Measurements from ENCODE around the gene SHISA9. TPM values are rescaled to one million over a fixed set of nuclear protein-coding genes. Genes with fewer than 3 reads are reported as not detected.

SHISA9 gene
- total RNA-seq, 1 donor from 2014 or later: not detected

DNA sequence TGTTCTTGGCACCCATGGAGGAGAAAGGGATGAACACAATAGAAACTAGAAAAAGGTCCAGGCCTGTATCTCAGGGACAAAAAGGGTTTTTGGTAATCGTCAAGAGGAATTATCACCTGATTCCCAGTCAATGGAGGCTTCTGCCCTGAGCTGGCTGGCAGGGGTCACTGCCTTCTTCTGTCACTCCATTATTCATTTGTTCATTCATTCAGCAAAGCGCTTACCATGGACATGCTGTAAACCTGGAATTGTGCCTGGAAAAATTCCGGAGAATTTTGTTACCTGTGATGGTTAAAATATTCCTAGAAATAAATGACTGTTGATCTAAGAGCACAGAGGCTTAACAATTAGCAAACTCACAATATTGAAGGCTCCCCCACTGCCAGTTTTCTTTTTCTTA is 212.3 kb downstream of the SHISA9 start:
- DNase-seq (ENCODE audit: low read depth in 2 of 2): no peak

DNA sequence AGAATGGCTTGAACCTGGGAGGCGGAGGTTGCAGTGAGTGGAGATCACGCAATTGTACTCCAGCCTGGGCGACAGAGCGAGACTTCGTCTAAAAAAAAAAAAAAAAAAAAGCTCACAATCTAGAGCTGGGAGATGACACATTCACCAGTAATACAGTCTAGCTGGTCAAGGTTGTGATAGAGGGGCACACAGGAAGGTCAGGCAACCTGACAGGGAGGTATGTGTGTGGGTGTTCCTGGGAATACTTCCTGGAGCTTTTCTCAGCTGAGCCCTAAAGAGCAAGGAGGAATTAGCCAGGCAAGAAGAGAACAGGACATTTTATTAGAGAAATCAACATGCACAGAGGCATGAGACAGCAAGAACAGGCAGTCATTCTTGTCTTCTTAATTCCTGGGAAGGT is 216.7 kb downstream of the SHISA9 start:
- no peak for DNase-seq (ENCODE audit: low read depth in 2 of 2)

DNA sequence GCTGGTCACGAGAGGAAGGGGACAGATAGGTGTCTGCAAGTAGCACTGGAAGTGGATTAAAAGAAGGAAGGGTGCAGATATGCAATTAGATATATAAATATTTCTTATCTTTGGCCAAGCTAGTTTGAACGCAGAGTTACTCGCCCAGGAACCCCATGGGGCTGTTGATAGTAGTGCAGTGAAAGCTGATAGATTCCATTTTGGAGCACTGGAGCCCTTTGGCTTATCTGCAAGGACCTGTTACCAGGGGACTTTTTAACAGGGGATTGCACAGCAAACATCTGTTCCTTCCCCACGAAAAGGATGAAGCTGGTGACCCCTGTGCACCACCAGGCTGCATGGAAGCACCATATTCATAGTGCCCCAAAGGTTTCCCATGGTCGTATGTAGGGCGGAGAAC is 218.7 kb downstream of the SHISA9 start:
- no peak for DNase-seq (ENCODE audit: low read depth in 2 of 2)

DNA sequence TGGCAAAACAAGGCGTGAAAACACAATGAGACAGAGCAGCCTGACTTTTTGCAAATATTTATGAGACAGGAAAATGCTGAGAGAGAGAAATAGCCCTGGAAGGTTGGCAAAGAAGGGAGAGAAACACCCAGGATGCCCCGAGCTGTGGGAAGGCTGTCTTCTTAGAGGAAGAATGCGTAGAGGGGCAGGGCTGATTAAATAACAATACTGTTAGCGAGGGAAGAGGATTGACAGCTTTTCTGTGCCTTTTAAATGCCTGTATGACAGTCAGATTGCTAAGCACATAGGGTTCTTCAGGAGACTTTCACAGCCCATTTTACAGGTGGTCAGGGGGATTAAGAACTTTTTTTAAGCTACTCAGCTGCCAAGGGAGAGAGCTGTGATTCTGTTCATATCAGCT is 219.2 kb downstream of the SHISA9 start:
- no peak for DNase-seq (ENCODE audit: low read depth in 2 of 2)

DNA sequence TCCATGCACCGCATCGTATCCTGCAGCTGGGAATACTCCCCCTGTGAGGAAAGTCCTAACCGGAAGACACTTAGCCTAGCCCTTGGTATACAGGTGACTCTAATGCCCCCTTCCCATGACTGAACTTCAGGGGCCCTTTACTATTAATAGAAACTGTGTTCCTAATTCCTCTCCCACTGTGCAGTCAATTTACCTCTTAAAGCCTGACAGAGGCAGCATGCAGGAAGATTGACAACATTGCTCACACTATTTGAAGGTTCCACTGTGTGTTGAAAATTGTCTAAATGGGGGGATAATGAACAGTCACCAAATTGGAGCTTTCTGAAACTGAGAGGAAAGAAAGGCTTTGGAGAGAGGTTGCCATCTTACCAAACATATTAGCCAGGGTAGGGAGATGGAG is 222.6 kb downstream of the SHISA9 start:
- DNase-seq (ENCODE audit: low read depth in 2 of 2): no peak

DNA sequence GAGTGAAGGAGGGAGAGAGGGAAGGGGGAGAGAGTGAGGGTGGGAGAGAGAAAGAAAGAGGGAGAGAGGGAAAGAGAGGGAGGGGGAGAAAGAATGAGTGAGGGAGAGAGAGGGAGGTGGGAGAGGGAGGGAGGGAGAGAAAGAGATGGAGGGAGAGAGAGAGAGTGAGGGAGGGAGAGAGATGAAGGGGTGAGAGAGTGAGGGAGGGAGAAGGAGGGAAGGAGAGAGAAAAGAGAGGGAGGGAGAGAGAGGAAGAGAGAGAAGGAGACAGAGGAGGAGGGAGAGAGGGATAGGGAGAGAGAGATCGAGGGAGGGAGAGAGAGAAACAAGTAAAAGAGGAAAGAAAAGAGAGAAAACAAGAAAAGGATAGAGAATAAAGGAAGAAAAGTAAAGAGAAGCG is 225.7 kb downstream of the SHISA9 start:
- DNase-seq (ENCODE audit: low read depth in 2 of 2): no peak

DNA sequence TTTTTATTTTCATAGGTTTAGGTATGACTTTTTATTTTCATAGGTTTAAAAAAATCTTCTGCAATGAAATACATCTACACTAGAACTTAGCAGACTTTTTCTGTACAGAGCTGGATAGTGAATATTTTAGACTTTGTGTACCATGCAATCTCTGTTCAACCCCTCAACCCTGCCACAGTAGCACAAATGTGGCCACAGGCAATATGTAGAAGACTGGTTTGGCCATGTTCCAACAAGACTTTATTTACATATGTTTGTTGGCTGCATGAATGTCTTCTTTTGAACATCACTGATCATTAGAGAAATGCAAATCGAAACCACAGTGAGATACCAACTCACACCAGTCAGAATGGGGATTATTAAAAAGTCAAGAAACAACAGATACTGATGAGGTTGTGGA is 229.2 kb downstream of the SHISA9 start:
- no peak for DNase-seq (ENCODE audit: low read depth in 2 of 2)

DNA sequence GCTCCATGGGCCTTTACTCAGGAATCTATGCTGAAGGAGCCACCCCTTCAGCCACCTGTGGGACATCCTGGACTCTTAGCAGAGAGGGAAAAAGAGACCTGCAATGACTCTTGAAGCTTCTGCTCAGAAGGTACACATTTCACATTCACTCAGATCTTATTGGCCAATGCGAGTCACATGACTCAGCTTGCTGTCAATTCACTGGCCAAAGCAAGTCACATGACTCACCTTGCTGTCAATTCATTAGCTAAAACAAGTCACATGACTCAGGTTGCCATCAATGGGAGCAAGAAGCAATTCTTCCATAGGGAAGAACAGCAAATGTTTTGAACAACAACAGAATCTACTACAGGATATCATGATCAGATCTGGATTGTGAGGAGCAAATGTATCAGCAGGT is 233.4 kb downstream of the SHISA9 start:
- no peak for DNase-seq (ENCODE audit: low read depth in 2 of 2)

DNA sequence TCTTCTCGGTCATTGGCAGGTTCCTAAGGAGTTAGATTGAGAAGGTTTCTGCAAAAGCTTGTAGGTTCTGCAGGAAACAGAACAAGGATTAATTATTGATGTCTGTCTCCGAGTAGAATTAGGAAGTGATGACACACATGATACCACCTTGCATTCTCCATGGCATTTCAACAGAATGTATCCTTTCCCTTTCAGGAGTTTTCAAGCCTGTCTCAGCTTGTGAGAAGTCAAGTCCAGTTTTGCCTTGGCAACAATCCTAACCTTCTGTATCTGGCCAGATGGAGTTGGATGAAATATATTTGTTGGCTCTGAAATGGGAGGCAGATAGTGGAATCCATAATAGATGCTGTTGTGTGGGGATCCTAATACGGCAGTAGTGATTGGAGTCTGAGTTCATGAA is 235.5 kb downstream of the SHISA9 start:
- DNase-seq (ENCODE audit: low read depth in 2 of 2): no peak

DNA sequence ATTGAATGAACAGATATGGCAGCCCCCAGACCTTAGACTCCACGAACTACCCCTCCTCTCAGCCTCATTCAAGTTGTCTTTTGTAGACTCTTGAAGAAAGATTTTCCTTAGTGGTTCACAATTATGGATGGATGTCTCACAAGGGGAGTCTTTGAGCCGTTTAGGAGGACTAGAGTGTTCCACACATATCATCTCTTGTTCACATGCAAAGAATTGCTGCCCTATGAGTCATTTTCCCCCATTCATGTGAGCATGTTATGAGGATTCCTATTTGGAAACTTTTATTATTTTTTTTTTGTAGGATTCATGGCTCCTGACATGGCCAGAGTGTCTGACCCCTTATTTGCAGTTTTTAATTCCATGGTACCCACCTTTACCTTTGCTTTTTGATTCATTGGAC is 237.1 kb downstream of the SHISA9 start:
- DNase-seq (ENCODE audit: low read depth in 2 of 2): no peak

DNA sequence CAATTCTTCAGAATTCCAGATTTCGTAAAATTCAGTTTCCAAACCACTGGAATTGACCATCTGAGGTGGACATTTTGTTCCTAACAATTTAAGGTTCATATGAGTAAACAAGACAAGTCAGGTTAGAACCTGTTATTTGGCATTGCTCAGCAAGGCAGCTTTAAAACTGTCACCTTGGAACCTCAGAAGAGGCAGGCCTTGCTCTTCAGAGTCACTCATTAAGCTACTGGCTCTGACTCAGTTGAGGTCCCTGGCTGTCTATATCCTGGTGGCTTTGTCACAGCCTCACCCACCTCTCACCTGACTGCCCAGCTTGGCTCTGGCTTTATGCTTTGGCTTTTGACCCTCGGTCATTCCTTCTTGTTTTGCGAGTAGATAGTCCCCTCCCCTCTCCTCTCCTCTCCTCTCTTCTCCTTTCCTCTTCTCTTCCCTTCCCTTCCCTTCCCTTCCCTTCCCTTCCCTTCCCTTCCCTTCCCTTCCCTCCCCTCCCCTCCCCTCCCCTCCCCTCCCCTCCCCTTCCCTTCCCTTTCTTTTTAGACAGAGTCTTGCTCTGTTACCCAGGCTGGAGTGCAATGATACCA is 238.4 kb downstream of the SHISA9 start:
- DNase-seq (ENCODE audit: low read depth in 2 of 2): no peak

DNA sequence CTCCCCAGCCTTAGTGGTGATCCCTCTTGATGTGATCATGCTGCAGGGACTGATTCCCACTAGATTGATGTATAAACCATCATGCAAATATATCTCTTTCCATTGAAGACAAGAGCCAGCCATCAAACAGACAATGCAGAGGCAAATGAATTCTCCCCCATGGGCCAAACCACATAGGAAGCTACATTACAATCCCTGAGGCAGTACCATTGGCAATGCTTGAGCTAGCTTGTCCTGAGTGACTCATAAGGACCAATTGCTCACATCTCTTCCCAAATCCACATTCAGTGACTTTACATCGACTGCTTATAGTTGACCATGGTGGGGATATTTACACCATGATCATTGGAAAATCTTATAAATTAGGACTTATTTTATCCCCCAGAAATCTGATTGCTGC is 242.2 kb downstream of the SHISA9 start:
- no peak for DNase-seq (ENCODE audit: low read depth in 2 of 2)

DNA sequence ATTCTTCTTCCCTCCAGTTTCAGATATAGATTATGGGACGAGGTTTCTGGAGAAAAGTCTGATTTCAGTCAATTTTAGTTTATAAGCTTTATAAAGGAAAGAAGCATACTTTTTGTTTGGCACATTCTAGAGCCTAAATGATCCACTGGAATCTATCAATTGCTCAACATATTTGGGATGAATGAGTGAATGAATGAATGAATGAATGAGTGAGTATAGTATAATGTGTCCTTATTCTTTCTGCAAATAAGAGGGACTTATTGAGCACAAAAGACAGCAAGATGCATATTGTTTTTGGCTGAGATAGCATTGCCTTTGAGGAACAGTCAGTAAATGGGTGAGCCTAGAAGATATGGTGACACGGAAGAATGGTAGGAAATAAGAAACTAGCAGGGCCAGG is 245.4 kb downstream of the SHISA9 start:
- DNase-seq (ENCODE audit: low read depth in 2 of 2): no peak

DNA sequence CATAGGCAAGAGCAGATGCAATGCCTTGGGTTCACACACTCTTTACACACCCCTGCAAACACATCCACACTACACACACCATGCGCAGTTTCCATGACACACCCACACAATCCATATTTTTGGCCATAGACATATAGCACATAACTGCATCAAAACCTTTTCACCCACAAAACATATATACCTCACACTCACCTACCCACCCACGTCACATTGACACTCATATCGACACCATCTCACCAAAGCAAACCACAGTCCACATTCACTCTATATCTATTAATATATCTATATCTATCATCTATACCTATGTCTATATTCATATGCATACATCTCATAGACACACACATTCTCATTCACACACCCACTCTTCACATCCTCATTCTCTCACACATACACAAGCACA is 246.9 kb downstream of the SHISA9 start:
- no peak for DNase-seq (ENCODE audit: low read depth in 2 of 2)

DNA sequence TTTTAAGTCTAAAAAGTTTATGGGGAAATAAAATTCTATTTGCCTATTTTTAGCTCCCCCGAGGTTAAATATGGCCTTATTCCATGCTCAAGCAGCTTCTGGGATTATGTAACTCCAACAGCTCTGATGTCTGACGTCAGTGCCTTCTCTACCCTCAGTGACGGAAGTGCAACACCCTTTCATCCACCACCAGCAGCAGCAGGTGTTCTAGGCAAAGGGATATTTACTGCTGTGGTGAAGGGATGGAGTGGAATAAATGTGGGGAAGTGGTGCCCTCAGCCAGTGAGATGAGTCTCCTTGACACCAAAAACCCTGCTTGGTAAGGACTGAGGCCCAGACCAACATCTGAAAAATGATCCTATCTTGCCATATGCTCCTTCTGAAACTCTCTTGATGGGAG is 247.4 kb downstream of the SHISA9 start:
- no peak for DNase-seq (ENCODE audit: low read depth in 2 of 2)

DNA sequence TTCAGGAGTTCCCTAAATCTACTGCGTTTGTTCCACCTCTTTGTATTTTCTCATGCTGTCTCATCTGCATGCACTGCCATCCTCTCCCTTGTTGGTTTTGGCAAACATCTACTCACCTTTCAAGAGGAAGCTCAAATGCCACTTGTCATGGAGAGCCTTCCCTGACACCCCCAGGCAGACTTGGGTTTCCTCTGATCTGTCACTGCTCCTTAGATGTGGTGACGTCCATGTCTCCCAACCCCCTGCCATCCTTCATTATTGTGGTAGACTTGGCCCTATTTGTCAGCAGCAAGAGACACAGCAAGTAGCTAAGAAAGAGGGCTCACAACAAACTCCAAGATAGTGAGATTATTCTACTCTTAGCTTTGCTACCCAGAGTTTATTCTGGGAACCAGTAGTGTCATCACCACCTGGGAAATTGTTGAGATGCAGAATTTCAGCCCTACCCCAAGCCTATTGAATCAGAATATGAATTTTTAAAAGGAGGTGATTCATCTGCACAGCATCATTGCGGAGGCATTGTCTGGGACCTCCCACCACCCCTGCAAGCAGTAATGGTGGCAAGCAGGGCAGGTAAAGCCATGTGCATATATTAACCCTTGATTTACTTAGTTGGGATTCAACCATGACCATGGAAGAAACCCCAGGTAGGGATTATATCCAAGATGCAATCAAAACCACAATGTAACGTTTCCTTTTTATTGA is 248.9 kb downstream of the SHISA9 start:
- DNase-seq (ENCODE audit: low read depth in 2 of 2): no peak

DNA sequence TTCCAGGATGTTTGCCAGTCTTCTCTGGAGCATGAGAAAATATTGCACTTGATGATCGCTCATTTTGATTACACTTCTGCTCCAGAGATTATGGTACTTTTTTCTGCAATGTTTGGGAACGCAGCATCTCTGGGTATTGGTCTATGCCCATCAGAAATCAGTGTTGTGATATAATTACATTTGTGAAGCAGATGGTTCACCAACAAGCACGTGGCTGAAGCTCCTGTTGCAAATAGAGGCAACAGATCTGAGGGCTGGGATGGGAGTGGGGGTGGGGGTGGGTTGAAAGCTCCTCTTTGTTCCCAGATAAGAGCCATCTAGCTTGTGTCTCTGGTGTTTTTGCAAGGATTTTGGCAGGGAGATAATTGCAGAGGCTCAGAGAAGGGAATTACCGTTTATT is 252.3 kb downstream of the SHISA9 start:
- DNase-seq (ENCODE audit: low read depth in 2 of 2): no peak

DNA sequence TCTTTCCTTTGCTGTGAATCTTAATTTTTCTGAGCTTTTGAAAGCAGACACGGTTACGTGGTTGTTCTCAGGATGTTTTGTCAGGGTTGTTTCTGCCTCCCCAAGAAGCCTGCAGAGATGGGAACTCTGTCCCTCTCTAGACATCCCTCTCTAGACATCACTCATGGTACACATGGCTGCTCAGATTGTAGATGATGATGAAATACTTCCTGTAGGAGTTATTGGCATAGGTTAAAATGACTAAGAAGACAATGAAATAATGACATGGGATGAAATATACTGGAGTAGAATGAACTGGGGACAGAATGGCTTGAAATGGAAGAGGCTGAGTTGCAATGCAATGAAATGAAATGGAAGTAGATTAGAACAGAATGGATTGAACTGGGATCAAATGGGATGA is 253.4 kb downstream of the SHISA9 start:
- DNase-seq (ENCODE audit: low read depth in 2 of 2): no peak

DNA sequence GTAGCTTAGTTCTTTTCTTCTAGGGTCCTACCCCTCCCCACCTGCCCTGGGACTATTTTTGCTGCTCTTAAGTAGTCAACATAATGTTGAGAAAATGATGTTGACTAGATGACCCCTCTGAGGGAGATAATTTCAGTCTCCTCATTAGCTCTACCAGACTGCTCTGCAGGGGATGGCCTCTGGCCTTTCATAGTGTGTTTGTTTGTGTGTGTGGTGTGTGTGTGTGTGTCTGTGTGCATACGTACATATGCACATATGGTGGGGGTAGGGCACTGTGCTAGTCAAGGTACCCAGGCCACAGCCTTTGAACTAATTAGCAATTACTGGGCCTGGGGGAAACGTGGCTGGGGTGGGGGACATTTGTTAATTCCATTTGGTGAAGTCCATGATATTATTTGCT is 254.0 kb downstream of the SHISA9 start:
- no peak for DNase-seq (ENCODE audit: low read depth in 2 of 2)

DNA sequence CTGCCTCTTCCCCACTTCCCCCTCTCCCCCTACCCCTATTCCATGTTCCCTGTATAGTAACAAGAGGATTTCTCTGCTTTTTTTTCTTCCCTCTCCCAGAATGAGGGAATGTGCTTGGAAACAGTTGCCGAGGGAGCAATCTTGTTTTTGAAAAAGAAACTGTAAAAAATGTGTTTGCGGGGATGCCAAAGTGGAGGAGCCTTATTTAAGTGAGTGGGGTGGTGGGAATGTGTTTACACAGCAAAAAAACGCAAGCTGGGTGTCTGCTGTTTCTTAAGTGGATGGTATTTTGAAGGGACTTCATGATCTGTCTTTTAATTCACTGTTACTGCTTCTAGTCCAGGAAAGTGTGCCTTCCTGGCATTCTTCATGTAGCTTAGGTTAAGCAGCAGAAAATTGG is 254.4 kb downstream of the SHISA9 start:
- DNase-seq (ENCODE audit: low read depth in 2 of 2): no peak

DNA sequence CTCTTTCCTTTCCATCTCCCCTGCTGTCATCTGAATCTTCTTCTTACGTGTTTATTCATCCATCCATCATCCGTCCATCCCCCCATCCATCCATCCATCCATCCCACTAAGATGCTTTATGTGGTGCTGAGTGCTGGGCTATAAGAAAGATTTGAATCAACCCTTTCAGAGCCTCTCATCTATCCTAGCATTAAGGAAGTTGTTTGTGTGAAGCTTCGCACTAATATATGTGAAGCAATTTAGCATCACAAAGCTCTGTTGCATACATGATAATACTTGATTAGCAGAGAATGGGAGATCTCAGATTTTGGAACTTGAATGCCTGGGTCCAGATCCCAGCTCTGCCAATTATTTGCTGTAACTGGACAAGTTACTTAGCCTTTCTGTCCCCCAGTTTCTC is 255.7 kb downstream of the SHISA9 start:
- no peak for DNase-seq (ENCODE audit: low read depth in 2 of 2)

DNA sequence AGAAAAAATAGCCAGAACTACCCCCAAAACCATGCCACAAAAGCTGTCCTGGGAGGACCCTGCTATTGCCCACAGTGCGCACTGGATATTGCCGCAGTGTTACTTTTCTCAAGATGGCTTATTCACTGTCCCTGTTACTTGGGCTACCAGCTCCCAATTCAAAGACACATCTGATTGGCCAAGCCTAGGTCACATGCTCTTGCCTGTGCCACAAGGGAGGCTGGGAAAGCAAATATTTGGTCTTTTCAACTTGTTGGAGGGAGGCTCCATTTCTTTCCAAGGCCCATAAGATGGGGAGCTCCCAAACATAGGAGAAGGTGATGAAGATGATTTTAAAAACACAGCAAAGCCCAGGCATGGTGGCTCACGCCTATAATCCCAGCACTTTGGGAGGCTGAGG is 257.0 kb downstream of the SHISA9 start:
- DNase-seq (ENCODE audit: low read depth in 2 of 2): no peak

DNA sequence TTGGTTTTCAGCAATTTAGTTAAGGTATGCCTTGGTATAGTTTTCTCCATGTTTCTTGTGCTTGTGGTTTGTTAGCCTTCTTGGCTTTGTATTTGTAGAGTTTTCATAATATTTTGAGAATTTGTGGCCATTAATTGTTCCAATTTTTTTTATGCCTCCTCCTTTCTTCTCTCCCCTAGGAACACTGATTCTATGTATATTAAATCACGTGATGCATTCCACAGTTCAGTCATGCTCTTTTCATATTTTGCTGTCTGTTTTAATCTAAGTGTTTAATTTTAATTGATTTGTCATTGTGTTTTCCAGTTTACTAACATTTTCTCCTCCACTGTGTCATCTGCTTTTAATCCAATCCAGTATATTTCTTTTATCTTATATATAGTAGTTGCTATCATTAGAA is 263.6 kb downstream of the SHISA9 start:
- DNase-seq (ENCODE audit: low read depth in 2 of 2): no peak

DNA sequence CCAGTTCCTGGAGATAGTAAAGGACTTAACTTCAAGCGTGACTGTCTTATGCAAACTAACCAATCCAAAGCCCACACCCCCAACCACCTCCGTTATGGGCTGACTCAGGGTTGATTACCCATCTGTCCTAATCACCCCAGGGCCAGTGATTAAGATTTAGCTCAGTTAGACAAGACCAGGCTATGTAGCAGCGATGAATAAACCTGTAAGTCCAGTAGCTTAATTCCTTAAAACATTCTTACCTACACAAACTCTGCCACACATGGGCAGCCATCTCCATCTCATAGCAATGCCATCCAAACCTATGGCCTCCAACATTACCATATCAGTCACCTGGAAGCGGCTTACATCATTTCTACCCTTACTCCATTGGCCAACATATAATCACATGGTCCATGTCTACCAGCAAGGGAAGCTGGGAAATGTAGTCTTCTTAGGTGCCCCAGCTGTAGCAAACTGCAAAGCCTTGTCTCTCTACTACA is 266.7 kb downstream of the SHISA9 start:
- DNase-seq (ENCODE audit: low read depth in 2 of 2): no peak

Data from dermis microvascular lymphatic vessel endothelial cell (primary cell).